Spleen (tissue), 11 donors: ENCODE results near the gene CCM2L. TPM values are rescaled to one million over a fixed set of nuclear protein-coding genes. Genes with fewer than 3 reads are reported as not detected.

Experiments used
- DNase-seq: peaks from one replicate; pipeline ENCODE4 v3.0.0-alpha.2; 2020
- H3K27ac ChIP-seq, 8 donors: fragments of 200-600 bp; sonication (generic) in 7 of 8; 1 replicate in 4 of 8; 2 replicates in 4 of 8; pipeline versions ENCODE4 v1.5.0 to v1.8.0; 2016 to 2021; ENCODE audit warnings: inconsistent platforms in 4 of 8, mild to moderate bottlenecking in 4 of 8, moderate library complexity in 1 of 8
- H3K27me3 ChIP-seq, 7 donors: fragments of 200-600 bp; sonication (generic) in 6 of 7; replicated peaks in 1 of 7; 1 replicate in 4 of 7; 2 replicates in 3 of 7; pipeline versions ENCODE4 v1.5.0 to v1.8.0; 2016 to 2021; ENCODE audit warnings: inconsistent platforms in 3 of 7, mild to moderate bottlenecking in 1 of 7
- H3K36me3 ChIP-seq, 6 donors: fragments of 200-600 bp; sonication (generic) in 5 of 6; 1 replicate in 4 of 6; 2 replicates in 2 of 6; pipeline versions ENCODE4 v1.5.0 to v1.8.0; 2016 to 2021; ENCODE audit warnings: inconsistent platforms in 2 of 6
- H3K4me1 ChIP-seq, 6 donors: fragments of 200-600 bp; sonication (generic) in 5 of 6; 1 replicate in 3 of 6; 2 replicates in 3 of 6; pipeline versions ENCODE4 v1.5.0 to v1.8.0; 2016 to 2021; ENCODE audit warnings: inconsistent platforms in 3 of 6
- H3K4me3 ChIP-seq, 8 donors: fragments of 200-600 bp; sonication (generic) in 7 of 8; 1 replicate in 4 of 8; 2 replicates in 4 of 8; pipeline versions ENCODE4 v1.5.0 to v1.8.0; 2016 to 2021; ENCODE audit warnings: inconsistent platforms in 4 of 8, mild to moderate bottlenecking in 4 of 8, moderate library complexity in 2 of 8
- H3K9me3 ChIP-seq, 8 donors: fragments of 200-600 bp; sonication (generic) in 7 of 8; 1 replicate in 4 of 8; 2 replicates in 4 of 8; pipeline versions ENCODE4 v1.5.0 to v1.8.0; 2016 to 2021; ENCODE audit warnings: inconsistent platforms in 4 of 8
- CTCF ChIP-seq, 11 experiments: fragments of 200-600 bp in 7 of 11; fragments of 450-650 bp in 4 of 11; sonication (generic) in 4 of 11; IDR thresholded peaks in 8 of 11; conservative IDR thresholded peaks in 3 of 11; 1 replicate in 7 of 11; 2 replicates in 4 of 11; pipeline versions ENCODE4 v1.4.0 to v1.8.0; 2016 to 2021; ENCODE audit warnings: antibody characterized with exemption in 11 of 11, inconsistent platforms in 4 of 11, mild to moderate bottlenecking in 1 of 11
- POLR2A ChIP-seq, 3 donors: fragments of 450-650 bp; IDR thresholded peaks; one replicate each; pipeline ENCODE4 v1.5.1; 2017; ENCODE audit warnings: antibody characterized with exemption in 3 of 3, mild to moderate bottlenecking in 1 of 3
- POLR2AphosphoS5 ChIP-seq, 3 donors: sonication (generic); formaldehyde crosslinking; IDR thresholded peaks; one replicate each; pipeline ENCODE4 v1.5.1; 2017; ENCODE audit warnings: antibody characterized with exemption in 3 of 3
- WGBS, 5 donors: extraction: QIAGEN DNeasy Blood & Tissue Kit in 3 of 5; methylation state at CpG; one replicate each; pipeline versions ENCODE4 v1.1.5 to v1.1.7; 2013 to 2018; 5-methylcytosine and 5-hydroxymethylcytosine counted together
- intact Hi-C: fragments of 100-400 bp; cut with DNase I; formaldehyde crosslinking; loops from one replicate; pipeline ENCODE4 v1.15.0; 2023; ENCODE audit warnings: low total_unique reads
- polyA plus RNA-seq, 3 donors: library from polyadenylated mRNA; stranded (reverse); fragments of 200-250 nt; gene quantifications; one replicate each; pipeline ENCODE4 v1.2.1, GENCODE V29; 2013
- total RNA-seq, 7 donors: library from RNA; depleted of rRNA in 3 of 7; stranded (reverse); fragments of >200 nt in 3 of 7; fragmentation: NEBNext Ultra II Directional in 4 of 7; extraction: Animal tissue kit (Norgen Biotek cat#: 25700) in 4 of 7; gene quantifications; one replicate each; pipeline versions ENCODE4 v1.1.0 to v1.2.1, GENCODE V29; 2016 to 2021
- donor health status: healthy with polysubstance abuse.
- donor health status: DM: no; HTN: no; CAD: no; lungs with moderate emphysema.
- donor health status: DM: no; HTN: no; CAD: no.
- donor health status: Bipolar disorder and iron deficiency.
- donor health status: healthy.
- donor health status: DM: no; HTN: no; CAD: no.
- donor health status: DM: yes; HTN: yes; CAD: no.

The CCM2L gene
- total and polyA plus RNA-seq, 10 donors: 27.6 to 186 (median 135) TPM

- H3K27ac ChIP-seq: no peak overlapping the region
- H3K4me3 ChIP-seq: no peak overlapping the region
- 75 to 89% (median 86%) methylated on average over 2 of the region's 2 CpGs for WGBS, 5 donors
- TF ChIP-seq POLR2A (IDR thresholded peaks at IDR 0.05): no peak
- no peak for TF ChIP-seq CTCF (IDR thresholded peaks at IDR 0.05 in 8 of 11, conservative IDR thresholded peaks at IDR 0.05 in 3 of 11)
- no peak for TF ChIP-seq POLR2AphosphoS5 (IDR thresholded peaks at IDR 0.05)
- H3K9me3 ChIP-seq: no peaks in the 10 kb centered on the region
- no peaks in the 10 kb centered on the region for H3K36me3 ChIP-seq
- peaks cover 0 to 11% (median 6%) of the 10 kb centered on the region in 6 donors for H3K4me1 ChIP-seq
- intact Hi-C loops: no loop called here
- DNase-seq: no peak
- peaks cover 0 to 41% (median 22%) of the 10 kb centered on the region in 7 donors for H3K27me3 ChIP-seq
Measured at GRCh38 chr20:31992086-31992485, 18.2 kb upstream of the CCM2L start.

GRCh38 chr20:31996996-31997395, 13.2 kb upstream of the CCM2L start:
- no peak for DNase-seq
- H3K4me3 ChIP-seq: no peak overlapping the region
- H3K36me3 ChIP-seq: no peaks in the 10 kb centered on the region
- 92 to 95% (median 94%) methylated on average over 12 to 18 of the region's 18 CpGs for WGBS, 5 donors
- H3K9me3 ChIP-seq: no peaks in the 10 kb centered on the region
- TF ChIP-seq CTCF (IDR thresholded peaks at IDR 0.05 in 8 of 11, conservative IDR thresholded peaks at IDR 0.05 in 3 of 11) (no peak), POLR2AphosphoS5 (IDR thresholded peaks at IDR 0.05) (no peak), POLR2A (IDR thresholded peaks at IDR 0.05) (no peak)
- intact Hi-C loops: no loop called here
- H3K27me3 ChIP-seq: peaks cover 0 to 42% (median 22%) of the 10 kb centered on the region in 7 donors
- peaks cover 0 to 11% (median 6%) of the 10 kb centered on the region in 6 donors for H3K4me1 ChIP-seq
- H3K27ac ChIP-seq: no peak overlapping the region

- DNase-seq: no peak
- Histone ChIP-seq H3K27me3 (peaks cover 0 to 40% (median 22%) of the 10 kb centered on the region in 7 donors), H3K36me3 (no peaks in the 10 kb centered on the region), H3K4me3 (no peak overlapping the region), H3K27ac (no peak overlapping the region), H3K4me1 (peaks cover 0 to 11% (median 6%) of the 10 kb centered on the region in 6 donors), H3K9me3 (no peaks in the 10 kb centered on the region)
- TF ChIP-seq POLR2A (IDR thresholded peaks at IDR 0.05): no peak
- TF ChIP-seq POLR2AphosphoS5 (IDR thresholded peaks at IDR 0.05): no peak
- TF ChIP-seq CTCF (IDR thresholded peaks at IDR 0.05 in 8 of 11, conservative IDR thresholded peaks at IDR 0.05 in 3 of 11): no peak
- 38 to 88% (median 70%) methylated on average over 1 to 2 of the region's 2 CpGs for WGBS, 5 donors
- intact Hi-C loops: no loop called here
Measured at GRCh38 chr20:31998246-31998645, 12.0 kb upstream of the CCM2L start.

- Histone ChIP-seq H3K4me1 (peaks cover 0 to 19% (median 14%) of the 10 kb centered on the region in 6 donors), H3K27me3 (no peaks in the 10 kb centered on the region), H3K36me3 (no peaks in the 10 kb centered on the region), H3K4me3 (no peak overlapping the region), H3K27ac (peak overlapping the region in 4 of 8 donors; percentile 13 to 36 (median 16)), H3K9me3 (no peaks in the 10 kb centered on the region)
- TF ChIP-seq CTCF (IDR thresholded peaks at IDR 0.05 in 8 of 11, conservative IDR thresholded peaks at IDR 0.05 in 3 of 11) (no peak), POLR2AphosphoS5 (IDR thresholded peaks at IDR 0.05) (no peak), POLR2A (IDR thresholded peaks at IDR 0.05) (no peak)
- intact Hi-C loops: no loop called here
- no peak for DNase-seq
- WGBS, 5 donors: 65 to 89% (median 72%) methylated on average over 2 of the region's 2 CpGs
Measured at GRCh38 chr20:32003325-32003724, 6.9 kb upstream of the CCM2L start.
